Heart left ventricle (tissue), 16 donors: ENCODE data around the gene CUEDC2. TPM values are rescaled to one million over a fixed set of nuclear protein-coding genes. Genes with fewer than 3 reads are reported as not detected.

ENCODE experiments used
- ATAC-seq, 4 donors: fragments of 200-7000 bp; cut with Tn5 transposase; one replicate each; pipeline ENCODE4 v1.9.1; 2020 to 2022; ENCODE audit warnings: moderate library complexity in 4 of 4, mild to moderate bottlenecking in 3 of 4, moderate number of reproducible peaks in 1 of 4
- DNase-seq, 5 donors: peaks; one replicate each; pipeline ENCODE4 v3.0.0-alpha.2; 2020
- H3K27ac ChIP-seq, 12 donors: fragments of 200-600 bp; sonication (generic) in 4 of 12; one replicate each; pipeline versions ENCODE4 v1.5.0 to v1.8.0; 2016 to 2022; ENCODE audit warnings: mild to moderate bottlenecking in 2 of 12
- H3K27me3 ChIP-seq, 9 donors: fragments of 200-600 bp; sonication (generic) in 2 of 9; one replicate each; pipeline versions ENCODE4 v1.5.1 to v1.8.0; 2016 to 2022; ENCODE audit warnings: mild to moderate bottlenecking in 3 of 9
- H3K36me3 ChIP-seq, 9 donors: fragments of 200-600 bp; sonication (generic) in 2 of 9; one replicate each; pipeline versions ENCODE4 v1.5.0 to v1.8.0; 2018 to 2022; ENCODE audit warnings: mild to moderate bottlenecking in 2 of 9
- H3K4me1 ChIP-seq, 12 donors: fragments of 200-600 bp; sonication (generic) in 4 of 12; one replicate each; pipeline versions ENCODE4 v1.5.0 to v1.8.0; 2016 to 2022; ENCODE audit warnings: mild to moderate bottlenecking in 3 of 12
- H3K4me3 ChIP-seq, 12 donors: fragments of 200-600 bp; sonication (generic) in 4 of 12; one replicate each; pipeline versions ENCODE4 v1.5.0 to v1.8.0; 2017 to 2022; ENCODE audit warnings: mild to moderate bottlenecking in 9 of 12, moderate library complexity in 4 of 12
- H3K9me3 ChIP-seq, 12 donors: fragments of 200-600 bp; sonication (generic) in 4 of 12; one replicate each; pipeline versions ENCODE4 v1.5.0 to v1.8.0; 2016 to 2022; ENCODE audit warnings: mild to moderate bottlenecking in 1 of 12
- POLR2A ChIP-seq, 2 donors: fragments of 450-650 bp; IDR thresholded peaks; one replicate each; pipeline ENCODE4 v1.6.1; 2017; ENCODE audit warnings: antibody characterized with exemption in 2 of 2, mild to moderate bottlenecking in 2 of 2, moderate library complexity in 2 of 2
- WGBS, 4 donors: extraction: QIAGEN DNeasy Blood & Tissue Kit in 2 of 4; methylation state at CpG; one replicate each; pipeline versions ENCODE4 v1.1.5 to v1.1.7; 2013 to 2018; 5-methylcytosine and 5-hydroxymethylcytosine counted together
- intact Hi-C, 10 donors: fragments of 100-400 bp; cut with DNase I; formaldehyde crosslinking; loops; one replicate each; pipeline versions ENCODE4 v1.11.1 to v1.14.2; 2022
- microRNA counts, 2 donors: library from miRNA; unstranded; fragments of <30 nt; microRNA quantifications; one replicate each; lab custom pipeline; 2016
- microRNA-seq, 4 donors: library from miRNA; unstranded; fragments of <30 nt; microRNA quantifications; one replicate each; pipeline versions ENCODE4 to v1.2.0, GENCODE V29; 2017 to 2020
- polyA plus RNA-seq, 2 donors: library from polyadenylated mRNA; stranded (reverse); fragments of 200-250 nt; gene quantifications; one replicate each; pipeline ENCODE4 v1.2.3, GENCODE V29; 2013
- total RNA-seq, 9 donors: library from RNA; depleted of rRNA in 2 of 9; stranded (reverse); fragments of >200 nt in 2 of 9; fragmentation: NEBNext Ultra II Directional in 3 of 9; extraction: Animal tissue kit (Norgen Biotek cat#: 25700) in 3 of 9; gene quantifications; one replicate each; pipeline versions ENCODE4 v1.1.0 to v1.2.4, GENCODE V29; 2016 to 2023
- TF ChIP-seq, protein P1 (sequence below), 12 donors: fragments of 200-600 bp; sonication (generic) in 4 of 12; IDR thresholded peaks; one replicate each; pipeline versions ENCODE4 v1.5.0 to v1.8.0; 2018 to 2022; ENCODE audit warnings: antibody characterized with exemption in 12 of 12, mild to moderate bottlenecking in 5 of 12
- donor health status: ischemic (EF 13 %, LVEDD 7.1; RV severe dilation, severe dysfunction).
- donor health status: healthy with polysubstance abuse.
- donor health status: DM: no; HTN: yes; CAD: no.
- donor health status: DM: no; HTN: no; CAD: no.
- donor health status: ischemic (EF 25% LVEDD 6.9; RV normal size, moderate dysfunction).
- donor health status: ischemic (EF 25% LVEDD 5.7; RV mildly dilated, moderate dysfunction).
- donor health status: healthy.
- donor health status: DM: yes; HTN: yes; CAD: no.
- donor health status: ischemic (EF 35%, LVEDD 5.7; RV mildly dilated, moderate dysfunction).
- donor health status: nonischemic (EF 11% LVEDD 7.7; RV severe dilation, severe dysfunction).
- donor health status: DM: yes; HTN: yes; CAD: no.
- donor health status: PGD.
- donor health status: ischemic (EF 29% LVEDD 5.4; RV normal size, mild dysfunction).
- donor health status: nonischemic (EF 23%, LVEDD 6.1; RV moderate dilation, normal function).

Gene CUEDC2
- total and polyA plus RNA-seq, 11 donors: 62.0 to 107 (median 79.2) TPM

DNA sequence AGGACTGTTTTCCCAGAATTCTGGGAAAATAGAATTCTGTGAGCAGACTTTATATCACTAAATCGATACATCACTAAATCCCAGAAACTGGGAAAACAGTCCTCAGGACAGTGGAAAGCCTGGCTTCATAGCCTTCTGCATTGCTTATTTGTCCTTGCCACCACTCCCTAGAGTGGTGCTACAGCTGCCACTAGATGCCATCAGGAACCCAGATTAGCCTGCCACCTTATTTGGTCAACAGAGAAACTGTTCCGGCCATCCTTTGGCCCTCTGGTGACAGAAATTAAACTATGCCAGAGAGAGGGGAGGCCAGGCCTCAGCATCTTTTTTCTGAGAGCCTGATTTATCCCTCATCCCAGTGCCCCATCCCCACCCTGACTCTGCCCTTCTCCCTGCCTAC lies 56.5 kb downstream of the CUEDC2 start:
- DNase-seq (no peak), ATAC-seq (no peak)
- Histone ChIP-seq H3K27ac (no peak overlapping the region), H3K36me3 (peaks cover 5 to 100% (median 100%) of the 10 kb centered on the region in 9 donors), H3K27me3 (no peaks in the 10 kb centered on the region), H3K4me3 (no peak overlapping the region), H3K9me3 (peaks cover 0 to 6% (median 0%) of the 10 kb centered on the region in 12 donors), H3K4me1 (no peaks in the 10 kb centered on the region)
- WGBS, 4 donors: 84 to 94% (median 90%) methylated on average over 2 of the region's 2 CpGs
- TF ChIP-seq POLR2A (IDR thresholded peaks at IDR 0.05): no peak
- TF ChIP-seq, protein P1, sequence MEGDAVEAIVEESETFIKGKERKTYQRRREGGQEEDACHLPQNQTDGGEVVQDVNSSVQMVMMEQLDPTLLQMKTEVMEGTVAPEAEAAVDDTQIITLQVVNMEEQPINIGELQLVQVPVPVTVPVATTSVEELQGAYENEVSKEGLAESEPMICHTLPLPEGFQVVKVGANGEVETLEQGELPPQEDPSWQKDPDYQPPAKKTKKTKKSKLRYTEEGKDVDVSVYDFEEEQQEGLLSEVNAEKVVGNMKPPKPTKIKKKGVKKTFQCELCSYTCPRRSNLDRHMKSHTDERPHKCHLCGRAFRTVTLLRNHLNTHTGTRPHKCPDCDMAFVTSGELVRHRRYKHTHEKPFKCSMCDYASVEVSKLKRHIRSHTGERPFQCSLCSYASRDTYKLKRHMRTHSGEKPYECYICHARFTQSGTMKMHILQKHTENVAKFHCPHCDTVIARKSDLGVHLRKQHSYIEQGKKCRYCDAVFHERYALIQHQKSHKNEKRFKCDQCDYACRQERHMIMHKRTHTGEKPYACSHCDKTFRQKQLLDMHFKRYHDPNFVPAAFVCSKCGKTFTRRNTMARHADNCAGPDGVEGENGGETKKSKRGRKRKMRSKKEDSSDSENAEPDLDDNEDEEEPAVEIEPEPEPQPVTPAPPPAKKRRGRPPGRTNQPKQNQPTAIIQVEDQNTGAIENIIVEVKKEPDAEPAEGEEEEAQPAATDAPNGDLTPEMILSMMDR (IDR thresholded peaks at IDR 0.05): no peak
- intact Hi-C loops: no loop called here

DNA sequence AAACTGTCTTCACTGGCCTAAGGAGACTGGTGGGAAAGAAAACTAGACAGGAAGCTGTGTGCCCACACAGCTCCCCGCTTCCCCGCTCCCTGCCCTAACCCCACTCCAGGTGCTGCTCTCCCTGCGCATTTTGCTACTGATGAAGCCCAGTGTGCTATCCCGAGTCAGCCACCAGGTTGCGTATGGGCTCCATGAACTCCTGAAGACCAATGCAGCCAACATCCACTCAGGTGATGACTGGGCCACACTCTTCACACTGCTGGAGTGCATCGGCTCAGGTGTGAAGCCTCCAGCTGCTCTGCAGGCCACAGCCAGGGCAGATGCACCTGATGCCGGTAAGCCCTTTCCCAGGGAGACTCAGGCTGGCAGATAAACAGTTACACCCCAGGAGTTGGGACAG lies 57.1 kb downstream of the CUEDC2 start:
- TF ChIP-seq, protein P1 (IDR thresholded peaks at IDR 0.05): no peak
- no peak for TF ChIP-seq POLR2A (IDR thresholded peaks at IDR 0.05)
- Histone ChIP-seq H3K9me3 (peaks cover 0 to 10% (median 0%) of the 10 kb centered on the region in 12 donors), H3K4me3 (no peak overlapping the region), H3K27ac (no peak overlapping the region), H3K27me3 (no peaks in the 10 kb centered on the region), H3K4me1 (no peaks in the 10 kb centered on the region), H3K36me3 (peaks cover 3 to 100% (median 100%) of the 10 kb centered on the region in 9 donors)
- intact Hi-C loops: no loop called here
- WGBS, 4 donors: 87 to 93% (median 89%) methylated on average over 6 to 7 of the region's 7 CpGs
- ATAC-seq (peak in 1 of 4 donors; percentile 9), DNase-seq (no peak)

MicroRNAs encoded within 50 kb of the gene (microRNA counts, 767-probe panel; counts per million panel counts)
- 0 to 71.6 counts per million in 2 donors for microRNA hsa-miR-146b-3p (lab: Ali Mortazavi, UCI)
- microRNA hsa-miR-146b-5p (lab: Ali Mortazavi, UCI): 0 to 71.6 counts per million in 2 donors

Small RNA genes within 50 kb of the gene (microRNA-seq; reads per million reads assigned to microRNA genes)
- 147 to 1,894 (median 211) reads per million in 4 donors for gene MIR146B

Other genes with a start within 250 kb of the CUEDC2 start
- under 1 TPM in 2 of 9 donors, not detected in 7; 0.20 to 0.25 TPM for gene ELOVL3, start 206.3 kb downstream of the CUEDC2 start, total RNA-seq
- gene ELOVL3, start 206.3 kb downstream of the CUEDC2 start, polyA plus RNA-seq: under 1 TPM in 1 of 2 donors, not detected in 1; 0.17 TPM
- 1 to 10 TPM in 6 of 9 donors, under 1 TPM in 3; 0.18 to 3.3 (median 1.3) TPM for gene PITX3, start 191.1 kb downstream of the CUEDC2 start, total RNA-seq
- 1 to 10 TPM; 1.2 to 9.5 TPM for gene PITX3, start 191.1 kb downstream of the CUEDC2 start, polyA plus RNA-seq
- gene GBF1, start 187.0 kb downstream of the CUEDC2 start, total RNA-seq: 10 to 100 TPM; 39.9 to 70.0 (median 48.3) TPM
- 10 to 100 TPM; 15.5 to 46.3 TPM for gene GBF1, start 187.0 kb downstream of the CUEDC2 start, polyA plus RNA-seq
- gene NFKB2, start 36.9 kb downstream of the CUEDC2 start, total RNA-seq: 10 to 100 TPM in 8 of 9 donors, 1 to 10 TPM in 1; 9.6 to 50.4 (median 17.2) TPM
- gene NFKB2, start 36.9 kb downstream of the CUEDC2 start, polyA plus RNA-seq: 10 to 100 TPM in 1 of 2 donors, 1 to 10 TPM in 1; 9.6 to 20.1 TPM
- gene PSD, start 13.8 kb downstream of the CUEDC2 start, total RNA-seq: 1 to 10 TPM in 4 of 9 donors, under 1 TPM in 5; 0.34 to 1.7 (median 0.86) TPM
- gene PSD, start 13.8 kb downstream of the CUEDC2 start, polyA plus RNA-seq: under 1 TPM; 0.14 to 0.76 TPM
- gene FBXL15, start 11.7 kb downstream of the CUEDC2 start, total RNA-seq: 10 to 100 TPM in 6 of 9 donors, 1 to 10 TPM in 3; 6.6 to 13.9 (median 10.2) TPM
- gene FBXL15, start 11.7 kb downstream of the CUEDC2 start, polyA plus RNA-seq: 10 to 100 TPM in 1 of 2 donors, 1 to 10 TPM in 1; 9.9 to 20.0 TPM
- under 1 TPM in 2 of 9 donors, not detected in 7; 0.18 to 0.21 TPM for gene C10orf95, start 19.0 kb upstream of the CUEDC2 start, total RNA-seq
- gene C10orf95, start 19.0 kb upstream of the CUEDC2 start, polyA plus RNA-seq: not detected
- gene ACTR1A, start 70.1 kb upstream of the CUEDC2 start, total RNA-seq: 100 to 1,000 TPM; 103 to 175 (median 119) TPM
- gene ACTR1A, start 70.1 kb upstream of the CUEDC2 start, polyA plus RNA-seq: 100 to 1,000 TPM; 100 to 156 TPM
- 10 to 100 TPM in 1 of 9 donors, 1 to 10 TPM in 8; 5.8 to 12.7 (median 7.7) TPM for gene SUFU, start 71.4 kb upstream of the CUEDC2 start, total RNA-seq
- gene SUFU, start 71.4 kb upstream of the CUEDC2 start, polyA plus RNA-seq: 1 to 10 TPM; 3.7 to 5.3 TPM
- 100 to 1,000 TPM in 6 of 9 donors, 10 to 100 TPM in 3; 91.5 to 225 (median 107) TPM for gene TRIM8, start 211.9 kb upstream of the CUEDC2 start, total RNA-seq
- 10 to 100 TPM; 38.9 to 94.6 TPM for gene TRIM8, start 211.9 kb upstream of the CUEDC2 start, polyA plus RNA-seq